BLaER1 treated with 17β-estradiol and CSF1 and Interleukin-3, amounts not matched to agents 10 nM and 100 nM (cell line): Measurements from ENCODE around the gene OR2V2.

Experiments used
- H3K27ac ChIP-seq, 11 experiments: shearing (Covaris generic); formaldehyde crosslinking; 2 replicates each; pipeline ENCODE4 v1.8.1; 2022
- H3K27me3 ChIP-seq, 11 experiments: shearing (Covaris generic); formaldehyde crosslinking; 2 replicates each; pipeline ENCODE4 v1.8.1; 2022
- H3K36me3 ChIP-seq, 11 experiments: shearing (Covaris generic); formaldehyde crosslinking; 2 replicates each; pipeline ENCODE4 v1.8.1; 2022
- H3K4me1 ChIP-seq, 10 experiments: shearing (Covaris generic); formaldehyde crosslinking; 2 replicates each; pipeline ENCODE4 v1.8.1; 2022
- H3K4me2 ChIP-seq, 11 experiments: shearing (Covaris generic); formaldehyde crosslinking; 2 replicates each; pipeline ENCODE4 v1.8.1; 2022
- H3K4me3 ChIP-seq, 10 experiments: shearing (Covaris generic); formaldehyde crosslinking; 2 replicates each; pipeline ENCODE4 v1.8.1; 2022
- H3K9ac ChIP-seq, 11 experiments: shearing (Covaris generic); formaldehyde crosslinking; 2 replicates each; pipeline ENCODE4 v1.8.1; 2022
- H3K9me3 ChIP-seq, 11 experiments: shearing (Covaris generic); formaldehyde crosslinking; replicated peaks in 1 of 11; 2 replicates each; pipeline ENCODE4 v1.8.1; 2022
- H4K20me1 ChIP-seq, 11 experiments: shearing (Covaris generic); formaldehyde crosslinking; 2 replicates each; pipeline ENCODE4 v1.8.1; 2022
- Cebpa-rat ChIP-seq, 11 experiments: shearing (Covaris generic); IDR thresholded peaks; 2 replicates each; pipeline ENCODE4 v1.8.1; 2022

The OR2V2 gene

GRCh38 chr5:181114844-181115778, 32.3 kb upstream of the OR2V2 start:
- no peaks in the 10 kb centered on the region for H3K36me3 ChIP-seq
- H3K9ac ChIP-seq = no peak overlapping the region
- H4K20me1 ChIP-seq = no peaks in the 10 kb centered on the region
- no peak overlapping the region for H3K4me2 ChIP-seq
- TF ChIP-seq Cebpa-rat (IDR thresholded peaks at IDR 0.05) = no peak
- no peak overlapping the region for H3K27ac ChIP-seq
- H3K4me3 ChIP-seq = no peak overlapping the region
- H3K27me3 ChIP-seq = peaks cover 0 to 12% (median 6%) of the 10 kb centered on the region in 11 experiments; a peak in 7 of 22 replicates
- H3K9me3 ChIP-seq = peaks cover 5 to 22% (median 14%) of the 10 kb centered on the region in 11 experiments; a peak in 14 of 22 replicates
- peaks cover 0 to 10% (median 0%) of the 10 kb centered on the region in 10 experiments; a peak in 4 of 20 replicates for H3K4me1 ChIP-seq

- Histone ChIP-seq H3K9ac (no peak overlapping the region), H3K4me1 (peaks cover 0 to 12% (median 9%) of the 10 kb centered on the region in 10 experiments; a peak in 13 of 20 replicates), H3K27me3 (peaks cover 0 to 12% (median 6%) of the 10 kb centered on the region in 11 experiments; a peak in 7 of 22 replicates), H3K4me3 (no peak overlapping the region), H3K36me3 (no peaks in the 10 kb centered on the region), H3K4me2 (no peak overlapping the region), H4K20me1 (no peaks in the 10 kb centered on the region), H3K9me3 (peaks cover 5 to 20% (median 14%) of the 10 kb centered on the region in 11 experiments; a peak in 14 of 22 replicates), H3K27ac (no peak overlapping the region)
- TF ChIP-seq Cebpa-rat (IDR thresholded peaks at IDR 0.05) = no peak
Measured at GRCh38 chr5:181118369-181118768, 29.0 kb upstream of the OR2V2 start.

- H3K9ac ChIP-seq = no peak overlapping the region
- H3K4me1 ChIP-seq = peaks cover 0 to 12% (median 9%) of the 10 kb centered on the region in 10 experiments; a peak in 13 of 20 replicates
- H3K27me3 ChIP-seq = peaks cover 0 to 12% (median 6%) of the 10 kb centered on the region in 11 experiments; a peak in 7 of 22 replicates
- TF ChIP-seq Cebpa-rat (IDR thresholded peaks at IDR 0.05) = no peak
- H3K36me3 ChIP-seq = no peaks in the 10 kb centered on the region
- H3K4me3 ChIP-seq = no peak overlapping the region
- H3K9me3 ChIP-seq = peaks cover 5 to 14% (median 9%) of the 10 kb centered on the region in 11 experiments; a peak in 14 of 22 replicates
- no peak overlapping the region for H3K27ac ChIP-seq
- no peak overlapping the region for H3K4me2 ChIP-seq
- H4K20me1 ChIP-seq = no peaks in the 10 kb centered on the region
Measured at GRCh38 chr5:181119105-181119504, 28.3 kb upstream of the OR2V2 start.

- H4K20me1 ChIP-seq = no peaks in the 10 kb centered on the region
- H3K27me3 ChIP-seq = peaks cover 0 to 2% (median 0%) of the 10 kb centered on the region in 11 experiments; a peak in 5 of 22 replicates
- no peak overlapping the region for H3K4me2 ChIP-seq
- peaks cover 0 to 12% (median 9%) of the 10 kb centered on the region in 10 experiments; a peak in 13 of 20 replicates for H3K4me1 ChIP-seq
- no peak overlapping the region for H3K27ac ChIP-seq
- peaks cover 0 to 6% (median under 1%) of the 10 kb centered on the region in 11 experiments; a peak in 6 of 22 replicates for H3K9me3 ChIP-seq
- H3K36me3 ChIP-seq = no peaks in the 10 kb centered on the region
- H3K9ac ChIP-seq = no peak overlapping the region
- TF ChIP-seq Cebpa-rat (IDR thresholded peaks at IDR 0.05) = no peak
- H3K4me3 ChIP-seq = no peak overlapping the region
Measured at GRCh38 chr5:181120306-181120705, 27.1 kb upstream of the OR2V2 start.

GRCh38 chr5:181120761-181121160, 26.6 kb upstream of the OR2V2 start:
- Histone ChIP-seq H3K4me1 (peaks cover 0 to 12% (median 9%) of the 10 kb centered on the region in 10 experiments; a peak in 13 of 20 replicates), H3K9ac (no peak overlapping the region), H3K27me3 (no peaks in the 10 kb centered on the region), H4K20me1 (no peaks in the 10 kb centered on the region), H3K36me3 (no peaks in the 10 kb centered on the region), H3K9me3 (peaks cover 0 to 6% (median 0%) of the 10 kb centered on the region in 11 experiments; a peak in 3 of 22 replicates), H3K27ac (no peak overlapping the region), H3K4me3 (no peak overlapping the region), H3K4me2 (no peak overlapping the region)
- TF ChIP-seq Cebpa-rat (IDR thresholded peaks at IDR 0.05) = no peak

GRCh38 chr5:181121675-181122561, 25.5 kb upstream of the OR2V2 start:
- Histone ChIP-seq H3K9ac (no peak overlapping the region; a peak in 1 of 22 replicates), H4K20me1 (no peaks in the 10 kb centered on the region), H3K4me1 (peaks cover 0 to 12% (median 9%) of the 10 kb centered on the region in 10 experiments; a peak in 13 of 20 replicates), H3K9me3 (peaks cover 0 to 6% (median 0%) of the 10 kb centered on the region in 11 experiments; a peak in 3 of 22 replicates), H3K36me3 (no peaks in the 10 kb centered on the region), H3K4me2 (peak overlapping the region in 9 of 11 experiments; percentile 3 to 61 (median 37); a peak in 14 of 22 replicates), H3K27me3 (no peaks in the 10 kb centered on the region), H3K4me3 (no peak overlapping the region), H3K27ac (peak overlapping the region in 3 of 11 experiments; percentile 5 to 39 (median 37); a peak in 2 of 22 replicates)
- TF ChIP-seq Cebpa-rat (IDR thresholded peaks at IDR 0.05) = no peak

GRCh38 chr5:181124526-181124925, 22.9 kb upstream of the OR2V2 start:
- Histone ChIP-seq H3K9ac (no peak overlapping the region), H3K27me3 (0 out of 22 replicates have a peak, but pooled peaks cover 0 to 5% (median 0%) of the 10 kb centered on the region in 11 experiments), H3K9me3 (peaks cover 0 to 6% (median 0%) of the 10 kb centered on the region in 11 experiments; a peak in 3 of 22 replicates), H3K36me3 (no peaks in the 10 kb centered on the region), H4K20me1 (no peaks in the 10 kb centered on the region), H3K4me2 (no peak overlapping the region), H3K27ac (no peak overlapping the region), H3K4me3 (no peak overlapping the region), H3K4me1 (peaks cover 18 to 34% (median 31%) of the 10 kb centered on the region in 10 experiments)
- no peak for TF ChIP-seq Cebpa-rat (IDR thresholded peaks at IDR 0.05)

GRCh38 chr5:181126841-181127240, 20.5 kb upstream of the OR2V2 start:
- Histone ChIP-seq H3K4me3 (no peak overlapping the region), H3K9ac (no peak overlapping the region), H4K20me1 (no peaks in the 10 kb centered on the region), H3K27ac (no peak overlapping the region), H3K27me3 (0 out of 22 replicates have a peak, but pooled peaks cover 0 to 6% (median 0%) of the 10 kb centered on the region in 11 experiments), H3K9me3 (peaks cover 0 to 6% (median 0%) of the 10 kb centered on the region in 11 experiments; a peak in 3 of 22 replicates), H3K4me2 (no peak overlapping the region), H3K4me1 (peaks cover 17 to 52% (median 48%) of the 10 kb centered on the region in 10 experiments), H3K36me3 (no peaks in the 10 kb centered on the region)
- TF ChIP-seq Cebpa-rat (IDR thresholded peaks at IDR 0.05) = no peak
